Left kidney (tissue), 2 donors: ENCODE results near the gene RAB1A. TPM values are rescaled to one million over a fixed set of nuclear protein-coding genes. Genes with fewer than 3 reads are reported as not detected.
A peak's percentile ranks its signal among the peaks of the same experiment; 100 is the strongest.
"Not testable (repeated sequence)": the region's sequence is repeated elsewhere in the genome, so short reads cannot be mapped to it uniquely, and the experiment has no call there.

Source experiments
- DNase-seq: peaks from one replicate; pipeline ENCODE4 v3.0.0-alpha.2; 2013
- polyA plus RNA-seq: library from polyadenylated mRNA; unstranded; fragments of 120-200 nt; gene quantifications from one replicate; pipeline ENCODE4 v1.2.1, GENCODE V29; 2013; ENCODE audit not compliant: insufficient read length

RAB1A gene
- polyA plus RNA-seq, 1 donor = 260 TPM

DNA sequence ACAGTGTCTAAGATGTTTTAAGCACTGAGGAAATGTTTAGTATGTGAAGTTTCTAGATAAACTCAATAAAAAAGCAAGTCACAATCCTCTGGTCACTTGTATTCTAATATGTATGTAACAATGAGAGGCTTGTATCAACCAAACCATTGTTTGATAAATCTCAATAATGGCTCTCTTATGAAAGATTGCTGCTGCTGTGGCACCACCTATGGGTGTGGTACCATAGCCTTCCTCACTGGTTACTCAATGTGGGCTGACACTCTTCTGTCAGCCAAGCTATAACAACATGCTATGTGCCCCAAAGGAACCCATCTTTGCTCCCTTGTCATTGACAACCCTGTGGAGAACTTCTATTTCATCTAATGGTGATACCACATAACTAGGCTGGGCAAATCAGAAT, 12.6 kb upstream of the RAB1A start:
- DNase-seq = no peak

DNA sequence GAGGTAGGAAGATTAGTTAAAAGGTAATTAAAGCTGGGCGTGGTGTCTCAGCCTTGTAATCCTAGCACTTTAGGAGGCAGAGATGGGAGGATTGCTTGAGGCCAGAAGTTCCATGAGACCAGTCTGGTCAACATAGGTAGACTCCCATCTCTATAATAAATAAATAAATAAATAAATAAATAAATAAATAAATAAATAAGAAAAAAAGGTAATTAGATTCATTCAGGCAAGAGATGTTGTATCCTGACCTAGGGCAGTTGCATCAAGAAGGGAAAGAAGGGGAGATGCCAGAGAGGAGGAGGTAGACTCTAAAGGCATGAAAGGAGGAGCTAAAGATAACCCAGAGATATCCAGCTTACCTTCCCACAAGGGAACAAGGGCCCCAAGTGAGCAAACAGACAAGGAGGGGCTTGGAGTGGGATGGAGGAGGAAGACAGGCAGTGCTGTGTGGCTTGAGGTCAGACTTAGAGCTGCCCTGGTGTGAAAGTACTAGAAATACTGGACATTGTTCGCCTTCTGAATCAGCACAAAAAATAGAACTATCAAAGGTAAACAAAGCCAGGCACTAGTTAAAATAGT, 7.4 kb upstream of the RAB1A start:
- no peak for DNase-seq

DNA sequence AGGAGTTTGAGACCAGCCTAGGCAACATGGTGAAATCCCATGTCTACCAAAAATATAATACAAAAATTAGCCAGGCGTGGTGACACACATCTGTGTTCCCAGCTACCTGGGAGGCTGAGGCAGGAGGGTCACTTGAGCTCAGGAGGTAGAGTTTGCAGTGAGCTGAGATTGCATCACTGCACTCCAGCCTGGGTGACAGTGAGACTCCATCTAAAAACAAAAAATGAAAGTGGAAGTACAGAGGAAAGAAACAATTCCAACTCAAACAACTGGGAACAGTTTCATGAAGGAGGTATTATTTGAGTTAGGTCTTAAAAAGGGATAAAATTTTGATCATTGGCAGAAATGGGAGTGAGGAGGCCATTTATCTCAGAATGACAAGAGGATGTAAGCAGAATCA, 6.3 kb upstream of the RAB1A start:
- DNase-seq = no peak

DNA sequence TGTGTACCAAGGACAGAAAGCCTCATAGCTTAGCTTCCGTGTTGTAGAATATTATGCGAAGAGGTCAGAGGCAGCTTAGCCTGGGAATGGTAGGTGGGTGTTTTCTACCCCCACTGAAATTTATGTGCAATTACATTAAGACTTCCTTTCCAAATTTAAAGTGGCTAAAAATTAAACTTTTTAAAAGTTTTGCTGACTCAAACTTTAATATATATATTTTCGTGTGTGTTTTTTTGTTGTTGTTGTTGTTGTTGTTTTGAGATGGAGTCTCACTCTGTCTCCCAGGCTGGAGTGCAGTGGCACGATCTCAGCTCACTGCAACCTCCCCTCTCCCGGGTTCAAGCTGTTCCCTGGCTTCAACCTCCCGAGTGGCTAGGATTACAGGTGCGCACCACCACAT, 4.3 kb upstream of the RAB1A start:
- DNase-seq = no peak

DNA sequence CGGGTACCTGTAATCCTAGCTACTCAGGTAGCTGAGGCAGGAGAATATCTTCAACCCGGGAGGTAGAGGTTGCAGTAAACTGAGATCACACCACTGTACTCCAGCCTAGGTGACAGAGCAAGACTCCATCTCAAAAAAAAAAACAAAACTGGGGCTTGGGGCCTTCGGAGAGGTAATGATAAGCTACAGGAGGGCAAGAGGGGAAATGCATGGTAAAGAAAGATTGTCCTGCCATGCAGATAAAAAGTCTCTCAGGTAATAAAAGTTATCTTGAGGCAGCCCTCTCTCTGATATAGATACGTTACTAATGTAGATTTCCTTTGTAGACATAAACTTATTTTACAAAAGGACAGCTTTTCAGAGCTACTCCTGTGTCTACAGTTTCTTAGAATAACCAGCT, 3.7 kb upstream of the RAB1A start:
- DNase-seq = no peak

DNA sequence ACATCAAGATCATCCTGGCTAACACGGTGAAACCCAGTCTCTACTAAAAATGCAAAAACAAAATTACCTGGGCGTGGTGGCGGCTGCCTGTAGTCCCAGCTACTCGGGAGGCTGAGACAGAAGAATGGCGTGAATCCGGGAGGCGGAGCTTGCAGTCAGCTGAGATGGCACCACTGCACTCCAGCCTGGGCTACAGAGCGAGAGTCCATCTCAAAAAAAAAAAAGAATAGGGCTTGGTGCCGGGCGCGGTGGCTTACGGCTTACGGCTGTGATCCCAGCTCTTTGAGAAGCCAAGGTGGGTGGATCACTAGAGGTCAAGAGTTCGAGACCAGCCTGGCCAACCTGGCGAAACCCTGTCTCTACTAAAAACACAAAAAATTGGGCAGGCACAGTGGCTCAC, 3.0 kb upstream of the RAB1A start:
- DNase-seq = not testable (repeated sequence)

DNA sequence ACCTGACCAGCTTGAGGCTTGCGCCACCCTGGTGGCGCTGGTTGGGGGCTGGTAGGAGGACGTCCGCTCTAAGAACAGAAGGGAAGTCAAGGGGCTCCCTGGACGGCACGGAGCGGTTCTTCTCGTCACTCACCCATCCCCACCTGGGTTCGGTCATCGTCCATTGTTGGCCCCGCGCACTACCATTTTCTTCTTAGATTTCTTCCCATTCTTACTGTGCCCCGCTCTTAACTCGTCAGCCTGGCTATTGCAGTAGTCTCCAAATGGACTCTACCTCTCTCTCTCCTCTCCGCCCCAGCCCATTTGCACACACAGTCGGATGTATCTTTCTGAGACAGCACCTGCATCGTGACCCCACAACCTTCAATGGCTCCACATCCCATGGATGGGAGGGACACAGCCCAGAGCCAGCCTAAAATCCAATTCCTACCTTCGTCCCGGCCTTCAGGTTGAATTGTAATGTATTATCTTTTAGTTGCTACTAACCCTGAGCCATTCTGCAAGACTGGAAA, 814 bp upstream of the RAB1A start:
- DNase-seq = peak; percentile 61

DNA sequence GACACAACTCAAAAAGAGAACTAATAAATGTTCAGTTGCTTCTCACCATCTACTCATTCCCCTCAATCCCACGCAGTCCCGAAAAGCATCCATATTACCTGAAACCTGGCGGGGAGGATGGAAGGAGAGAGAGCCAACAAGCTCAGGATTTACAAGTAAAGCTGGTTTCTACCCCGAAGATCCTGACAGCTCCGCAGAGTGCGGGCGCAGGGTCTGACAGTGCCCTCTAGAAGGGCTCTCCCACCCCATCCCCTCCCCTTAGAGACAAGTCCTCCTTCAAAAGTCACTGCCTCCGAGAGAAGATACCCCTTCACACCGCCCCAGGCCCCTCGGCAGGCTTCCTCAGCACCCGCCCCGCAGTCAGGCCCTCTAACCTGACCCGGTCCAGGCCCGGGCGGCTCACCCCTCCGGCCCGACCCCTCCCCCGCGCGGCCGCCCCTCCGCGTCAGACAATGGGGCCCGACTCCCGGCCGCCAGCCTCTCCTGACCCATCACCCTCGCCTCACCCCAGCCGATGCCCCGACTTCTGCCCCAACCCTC, 550 bp downstream of the RAB1A start:
- DNase-seq = no peak

DNA sequence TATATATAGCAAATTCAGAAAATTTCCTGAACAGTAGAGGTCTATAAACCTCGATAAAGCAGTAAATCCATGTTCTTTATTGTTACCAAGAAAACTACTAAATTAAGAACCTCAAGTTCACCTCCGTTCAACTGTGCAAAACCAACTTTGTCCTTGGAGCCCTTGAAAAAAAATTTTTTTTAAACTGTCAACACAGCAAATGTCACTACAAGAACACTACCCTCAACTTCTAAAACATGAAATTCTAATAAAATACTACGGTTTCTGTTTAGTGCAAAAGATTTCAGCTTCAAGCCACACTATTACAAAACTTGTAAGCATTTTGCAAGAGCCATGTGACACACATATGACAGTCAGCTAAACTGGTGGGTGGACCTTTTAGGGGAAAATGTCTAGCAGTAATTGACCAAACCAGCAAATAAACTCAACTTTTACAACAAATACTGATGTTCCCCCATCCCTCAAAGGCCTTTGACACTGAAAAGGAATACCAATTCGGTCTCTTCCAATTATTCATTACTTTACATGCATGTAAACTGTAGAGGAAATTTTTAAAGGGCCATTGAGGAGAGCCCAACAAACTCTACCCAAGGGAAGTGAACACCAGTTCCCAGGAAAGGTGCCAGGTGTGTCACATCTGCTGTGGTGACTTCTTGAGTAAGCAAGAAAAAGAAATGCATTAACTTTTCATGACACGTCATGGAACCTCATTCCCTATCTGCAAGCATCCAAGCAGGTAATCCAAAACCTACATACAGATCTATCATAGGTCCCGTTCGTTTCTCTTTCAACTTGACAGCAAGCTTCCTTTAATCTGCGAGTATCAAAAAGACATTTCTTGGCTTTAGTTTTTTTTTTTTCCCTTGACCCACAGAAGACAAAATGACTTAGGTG, 1.4 kb downstream of the RAB1A start:
- DNase-seq = no peak

DNA sequence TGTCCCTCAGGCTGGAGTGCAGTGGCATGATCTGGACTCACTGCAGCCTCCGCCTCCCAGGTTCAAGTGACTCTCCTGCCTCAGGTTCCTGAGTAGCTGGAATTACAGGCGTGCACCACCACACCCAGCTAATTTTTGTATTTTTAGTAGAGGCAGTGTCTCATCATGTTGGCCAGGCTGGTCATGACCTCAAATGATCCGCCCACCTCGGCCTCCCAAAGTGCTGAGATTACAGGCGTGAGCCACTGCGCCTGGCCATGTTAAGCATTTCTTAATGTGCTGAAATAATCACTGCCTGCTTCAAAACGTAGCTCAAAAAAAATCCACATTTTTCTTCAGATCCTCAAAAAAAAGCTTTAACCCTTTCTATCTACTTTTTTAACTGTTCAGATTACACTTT, 4.4 kb downstream of the RAB1A start:
- DNase-seq = not testable (repeated sequence)

DNA sequence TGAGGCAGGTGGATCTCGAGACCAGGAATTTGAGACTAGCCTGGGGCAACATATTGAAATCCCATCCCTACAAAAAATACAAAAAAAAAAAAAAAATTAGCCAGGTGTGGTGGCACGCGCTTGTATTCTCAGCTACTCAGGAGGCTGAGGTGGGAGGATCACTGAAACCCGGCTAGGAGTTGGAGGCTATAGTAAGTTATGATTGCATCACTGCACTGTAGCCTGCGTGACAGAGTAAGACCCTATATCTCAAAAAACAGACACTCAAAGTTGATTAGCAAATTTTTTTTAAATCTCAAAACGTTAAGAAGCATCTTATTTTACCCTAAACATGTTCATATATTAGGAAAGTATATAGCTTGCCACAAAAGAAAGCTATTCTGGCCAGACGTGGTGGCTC, 7.6 kb downstream of the RAB1A start:
- no peak for DNase-seq

DNA sequence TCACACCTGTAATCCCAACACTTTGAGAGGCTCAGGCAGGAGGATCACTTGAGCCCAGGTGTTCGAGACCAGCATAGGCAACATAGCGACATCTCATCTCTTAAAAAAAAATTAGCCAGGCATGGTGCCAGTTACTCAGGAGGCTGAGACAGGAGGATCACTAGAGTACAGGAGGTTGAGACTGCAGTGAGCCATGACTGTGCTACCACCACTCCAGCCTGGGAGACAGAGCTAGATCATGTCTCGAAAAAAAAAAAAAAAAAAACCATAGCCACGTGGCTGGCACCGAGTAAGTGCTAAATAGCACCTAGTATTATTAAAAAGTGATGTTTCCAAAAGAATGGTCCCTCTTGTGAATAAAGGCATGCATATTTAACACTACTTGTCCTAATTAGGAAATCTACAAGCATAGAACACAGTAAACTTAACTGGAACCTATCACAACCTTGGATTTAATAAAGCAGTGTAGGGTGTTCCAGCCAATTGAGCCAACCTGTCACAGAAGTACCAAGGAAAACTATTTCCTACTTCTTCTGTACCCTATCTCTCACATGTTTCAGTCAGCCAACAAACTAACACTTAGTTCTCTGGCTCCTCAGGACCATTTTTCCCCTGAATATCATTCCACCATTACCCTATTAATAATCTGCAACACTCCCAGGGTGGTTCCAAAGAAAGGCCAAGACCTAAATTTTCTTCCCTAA, 8.8 kb downstream of the RAB1A start:
- no peak for DNase-seq

DNA sequence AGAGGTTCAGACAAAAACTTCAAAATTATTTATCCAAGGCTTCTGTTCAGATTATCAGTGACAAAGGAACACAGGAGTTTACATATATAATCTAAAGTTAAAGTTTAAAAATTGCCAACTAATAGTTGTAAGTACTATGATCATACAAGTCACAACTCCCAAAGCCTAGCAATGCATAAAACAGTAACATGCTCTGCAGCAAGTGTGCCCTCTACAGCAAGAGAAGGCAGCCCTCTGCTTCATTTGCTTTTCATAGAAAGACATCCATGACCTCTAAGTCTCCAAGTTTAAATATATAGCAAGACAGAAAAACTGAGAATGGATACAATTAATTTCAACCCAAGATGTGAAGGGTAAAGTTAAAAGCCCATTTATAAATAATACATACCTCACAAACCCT, 13.3 kb downstream of the RAB1A start:
- no peak for DNase-seq

DNA sequence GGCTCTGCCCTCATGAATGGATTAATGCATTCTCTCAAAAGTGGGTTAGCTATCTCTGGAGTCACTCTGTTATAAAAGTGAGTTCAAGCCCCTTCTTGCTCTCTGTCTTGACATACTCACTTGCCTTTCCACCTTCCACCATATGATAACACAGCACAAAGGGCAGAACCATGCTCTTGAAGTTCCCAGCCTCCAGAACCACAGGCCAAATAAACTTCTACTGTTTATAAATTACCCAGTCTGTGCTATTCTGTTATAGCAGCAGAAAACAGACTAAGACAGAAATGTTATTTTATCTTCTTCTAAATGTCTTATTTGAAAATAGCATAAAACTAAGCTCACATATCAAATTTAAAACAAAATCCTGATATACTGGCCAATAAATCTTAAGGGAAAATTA, 15.0 kb downstream of the RAB1A start:
- DNase-seq = no peak

DNA sequence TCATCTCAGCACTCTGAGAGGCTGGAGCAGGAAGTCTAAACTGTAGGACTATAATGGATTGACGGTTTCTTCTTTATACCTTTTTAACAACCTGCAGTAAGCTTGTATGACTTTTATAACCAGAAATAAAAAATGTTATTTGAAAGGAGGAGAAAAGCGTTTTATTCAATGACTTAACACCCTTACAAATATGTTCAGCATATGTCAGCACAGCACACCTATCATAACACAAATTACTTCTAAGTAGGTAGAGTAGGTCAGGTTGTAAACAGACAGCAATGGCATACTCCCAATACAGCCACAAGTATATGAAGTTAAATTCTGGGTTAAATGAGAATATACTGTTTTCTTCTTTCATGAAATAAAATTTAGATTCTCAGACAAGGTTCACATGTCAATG, 16.1 kb downstream of the RAB1A start:
- DNase-seq = no peak

DNA sequence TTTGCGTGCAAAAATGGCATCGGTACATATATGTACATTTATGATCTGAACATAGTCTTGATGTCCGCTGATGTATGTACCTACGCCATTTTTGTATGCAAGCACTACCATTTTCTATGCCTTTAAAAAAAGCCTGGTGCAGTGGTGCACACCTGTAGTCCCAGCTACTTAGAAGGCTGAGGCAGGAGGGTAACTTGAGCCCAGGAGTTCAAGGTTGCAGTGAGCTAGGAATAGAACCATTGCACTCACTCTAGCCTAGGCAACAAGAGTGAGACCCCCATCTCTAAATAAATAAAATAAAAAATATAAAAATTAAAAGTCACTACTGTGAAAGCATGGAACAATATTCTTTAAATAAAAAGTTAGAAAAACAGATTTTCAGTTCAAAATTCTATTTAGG, 16.7 kb downstream of the RAB1A start:
- DNase-seq = no peak

DNA sequence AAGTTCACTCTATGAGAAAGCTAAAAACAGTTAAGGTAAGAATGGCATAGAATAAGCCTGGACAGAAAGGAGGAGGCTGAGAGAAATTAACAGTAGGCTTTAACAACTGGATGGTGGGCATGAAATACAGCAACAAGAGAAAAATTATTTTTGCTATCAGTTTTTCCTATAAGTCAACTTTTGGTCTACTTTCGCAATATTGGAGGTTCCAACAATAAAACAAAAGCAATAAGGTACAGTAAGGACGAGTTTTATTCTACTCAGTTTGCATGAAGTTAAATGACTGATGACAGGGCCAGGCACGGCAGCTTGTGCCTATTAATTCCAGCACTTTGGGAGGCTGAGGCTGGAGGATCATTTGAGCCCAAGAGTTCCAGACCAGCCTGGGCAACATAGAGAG, 17.3 kb downstream of the RAB1A start:
- DNase-seq = no peak

DNA sequence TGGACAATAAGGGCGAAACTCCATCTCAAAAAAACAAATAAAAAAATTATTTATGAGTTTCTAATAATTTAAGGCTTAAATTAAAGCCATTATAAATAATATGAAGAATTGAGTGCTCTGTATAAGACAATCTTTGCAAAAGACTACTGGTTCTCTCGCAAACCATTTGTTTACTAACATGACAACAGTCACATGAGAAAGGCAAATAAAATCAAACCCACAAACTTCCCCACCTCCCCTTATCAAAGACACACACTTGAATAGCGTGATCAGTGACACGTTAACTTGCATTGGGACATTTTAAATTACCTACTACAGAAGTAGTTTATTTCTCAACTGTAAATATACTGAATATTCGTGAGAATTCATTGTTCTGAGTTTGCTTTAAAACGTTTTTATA, 21.1 kb downstream of the RAB1A start:
- no peak for DNase-seq

DNA sequence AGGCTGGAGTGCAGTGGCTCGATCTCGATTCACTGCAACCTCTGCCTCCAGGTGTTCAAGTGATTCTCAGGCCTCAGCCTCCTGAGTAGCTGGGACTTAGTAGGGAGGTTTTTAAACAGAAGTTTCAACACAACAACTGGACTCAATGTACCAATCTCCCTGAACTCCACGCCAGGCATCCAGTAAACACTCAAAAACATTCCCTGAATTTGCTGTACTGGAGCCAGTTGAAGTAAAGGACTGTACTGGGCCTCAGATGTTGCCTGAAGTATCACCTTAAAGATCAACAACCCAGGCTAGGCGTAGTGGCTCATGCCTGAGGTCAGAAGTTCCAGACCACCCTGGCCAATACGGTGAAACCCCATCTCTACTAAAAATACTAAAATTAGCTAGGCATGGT, 22.4 kb downstream of the RAB1A start:
- no peak for DNase-seq

DNA sequence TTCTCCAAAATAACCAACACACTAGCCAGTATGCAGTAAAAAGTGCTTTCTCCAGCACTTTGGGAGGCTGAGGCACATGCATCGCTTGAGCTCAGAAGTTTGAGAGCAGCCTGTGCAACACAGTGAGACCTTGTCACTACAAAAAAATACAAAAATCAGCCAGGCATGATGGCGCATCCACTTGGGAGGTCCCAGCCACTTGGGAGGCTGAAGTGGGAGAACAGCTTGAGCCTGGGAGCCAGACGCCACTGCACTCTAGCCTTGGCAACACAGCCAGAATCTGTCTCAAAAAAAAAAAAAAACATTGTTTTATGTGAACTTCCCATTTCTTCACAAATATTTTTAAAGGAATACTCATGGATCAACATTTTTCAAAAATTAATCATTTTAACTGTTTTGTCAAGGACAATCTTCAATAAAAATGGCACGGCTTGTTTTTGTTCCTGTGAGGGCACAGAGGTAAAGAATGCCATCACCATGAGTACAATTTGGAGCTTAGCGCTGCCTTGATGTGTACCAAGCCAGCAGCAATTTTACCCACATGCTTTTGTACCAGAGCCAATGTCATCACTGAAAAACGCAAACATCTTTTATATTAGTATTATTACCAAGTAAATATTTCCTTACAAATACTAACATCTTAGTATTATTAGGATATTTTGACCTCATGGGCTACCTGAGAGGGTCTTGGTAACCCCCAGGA, 26.7 kb downstream of the RAB1A start:
- peak; percentile 15 for DNase-seq

DNA sequence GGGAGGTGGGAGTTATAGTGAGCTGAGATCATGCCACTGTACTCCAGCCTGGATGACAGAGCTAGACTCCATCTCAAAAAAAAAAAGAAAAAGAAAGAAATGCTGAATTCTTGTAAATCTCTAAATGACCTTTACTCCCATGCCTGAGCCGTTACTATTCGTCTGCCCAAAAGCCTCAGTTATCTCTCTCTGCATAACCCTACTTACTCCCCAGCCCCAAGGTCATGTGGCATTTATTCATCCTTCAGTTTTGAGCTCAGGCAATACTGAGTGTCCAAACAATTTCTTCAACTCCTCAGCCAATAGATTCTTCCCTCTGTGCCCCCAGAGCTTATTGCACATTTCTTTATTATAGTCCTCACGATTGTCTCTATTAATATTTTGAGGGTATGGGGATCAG, 28.8 kb downstream of the RAB1A start:
- no peak for DNase-seq

DNA sequence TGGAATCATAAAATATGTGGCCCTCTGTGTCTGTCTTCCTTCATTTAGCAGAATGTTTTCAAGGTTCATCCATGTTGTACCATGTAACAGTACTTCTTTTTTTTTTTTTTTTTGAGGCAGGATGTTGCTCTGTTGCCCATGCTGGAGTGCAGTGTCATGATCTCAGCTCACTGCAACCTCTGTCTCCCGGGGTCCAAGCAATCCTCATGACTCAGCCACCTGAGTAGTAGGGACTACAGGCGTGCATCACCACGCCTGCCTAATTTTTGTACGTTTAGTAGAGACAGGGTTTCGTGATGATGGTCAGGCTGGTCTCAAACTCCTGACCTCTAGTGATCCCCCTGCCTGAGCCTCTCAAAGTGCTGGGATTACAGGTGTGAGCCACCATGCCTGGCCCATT, 31.2 kb downstream of the RAB1A start:
- DNase-seq = no peak
